ENCODE data around the gene HMGN3.

Gene HMGN3

GRCh38 chr6:79173378-79173777, 61.1 kb downstream of the HMGN3 start:
- DNase-seq = no peak

GRCh38 chr6:79170959-79171358, 63.5 kb downstream of the HMGN3 start:
- peak; percentile 23 for DNase-seq

- DNase-seq = no peak
Observed at GRCh38 chr6:79170431-79170830, 64.1 kb downstream of the HMGN3 start.

GRCh38 chr6:79168695-79168980, 65.8 kb downstream of the HMGN3 start:
- no peak for DNase-seq

- DNase-seq = no peak
Observed at GRCh38 chr6:79167931-79168694, 66.4 kb downstream of the HMGN3 start.

GRCh38 chr6:79159846-79160245, 74.6 kb downstream of the HMGN3 start:
- DNase-seq = no peak

DNA sequence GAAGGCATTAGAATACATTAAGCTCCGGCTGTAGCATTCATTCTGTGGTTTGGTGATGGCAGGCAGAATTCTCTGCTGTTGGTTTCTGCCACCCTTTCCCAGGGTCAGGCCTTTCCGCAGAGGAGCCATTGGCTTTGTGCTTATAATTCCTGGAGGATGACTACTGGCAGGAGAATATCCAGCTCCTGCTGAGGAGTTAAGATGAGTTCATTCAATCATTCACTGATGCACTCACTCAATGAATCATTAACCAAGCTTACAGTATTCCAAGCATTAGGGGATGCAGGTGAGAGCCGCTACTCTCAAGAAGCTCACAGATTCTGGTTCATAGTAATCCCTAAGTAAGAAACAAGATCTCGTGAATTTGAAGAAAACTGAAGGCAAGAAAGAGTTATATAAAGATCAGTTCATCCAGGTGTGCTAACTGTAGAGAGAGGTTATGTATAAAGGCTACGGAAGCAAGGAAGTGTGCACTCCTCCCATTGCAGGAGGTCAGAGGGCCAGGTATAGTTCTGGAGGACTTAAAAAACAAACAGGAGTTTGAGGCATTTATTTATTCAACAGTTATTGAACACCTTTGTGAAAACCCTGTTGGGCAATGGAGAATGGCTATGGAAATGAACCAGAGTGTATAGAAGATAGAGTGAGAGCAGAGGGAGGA, 75.5 kb downstream of the HMGN3 start:
- no peak for DNase-seq

DNA sequence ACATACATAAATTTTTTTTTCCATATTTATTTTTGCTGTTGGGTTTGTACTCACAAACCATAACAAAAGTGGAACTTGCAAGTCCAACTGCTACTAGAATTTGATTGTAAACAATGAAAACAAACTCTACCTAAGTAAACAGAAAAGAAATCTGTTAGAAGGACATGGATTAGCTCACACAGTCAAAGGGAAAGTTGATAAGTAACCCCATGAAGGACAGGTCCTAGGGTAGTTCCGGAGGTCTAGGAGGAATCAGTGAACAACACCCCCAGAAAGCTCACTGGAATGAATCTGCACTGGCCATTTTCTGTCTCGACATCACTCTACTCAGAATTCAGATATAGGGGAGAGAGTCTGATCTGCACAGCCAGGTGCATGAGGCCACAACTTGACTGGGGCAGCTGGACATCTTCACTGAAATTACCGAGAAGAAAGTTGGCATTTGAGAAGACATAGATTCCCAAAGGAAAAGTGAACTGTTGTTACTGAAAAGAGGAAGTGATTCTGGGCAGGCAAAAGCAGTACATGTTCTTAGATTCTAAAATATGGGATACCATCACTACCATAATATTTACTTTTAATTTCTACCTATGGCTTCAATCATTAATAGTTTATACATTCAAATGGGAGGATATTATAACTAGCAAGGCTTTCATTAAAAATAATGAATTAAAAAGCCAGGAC, 76.4 kb downstream of the HMGN3 start:
- DNase-seq = no peak

DNA sequence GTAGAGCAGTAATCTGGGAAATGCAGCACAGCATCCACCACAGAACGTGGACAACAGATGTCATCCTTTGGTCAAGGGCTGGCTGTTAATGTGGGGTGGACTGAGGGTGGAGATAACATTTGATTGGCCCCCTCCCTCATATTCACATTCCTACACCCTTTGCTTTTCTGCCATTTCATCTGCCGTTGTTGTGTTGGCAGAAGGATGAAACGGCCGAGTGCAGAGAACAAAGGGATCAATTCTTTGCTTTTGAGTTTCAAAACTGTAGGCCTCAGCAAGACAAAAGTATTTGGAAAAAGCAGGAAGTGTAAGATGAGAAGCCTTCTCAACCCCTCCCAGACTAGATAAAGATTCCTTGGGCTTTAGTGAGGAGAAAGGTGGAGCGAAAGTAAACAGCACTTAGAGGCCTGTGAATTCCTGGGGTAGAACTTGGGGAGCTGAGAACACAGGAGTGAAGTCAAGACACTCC, 82.2 kb downstream of the HMGN3 start:
- DNase-seq = no peak

Measured in NCI-H345 (cell line).